ENCODE data around the gene KCNQ1. TPM values are rescaled to one million over a fixed set of nuclear protein-coding genes. Genes with fewer than 3 reads are reported as not detected.

Gene KCNQ1
- total RNA-seq, 1 experiment from 2014 or later = 2.3 TPM

DNA sequence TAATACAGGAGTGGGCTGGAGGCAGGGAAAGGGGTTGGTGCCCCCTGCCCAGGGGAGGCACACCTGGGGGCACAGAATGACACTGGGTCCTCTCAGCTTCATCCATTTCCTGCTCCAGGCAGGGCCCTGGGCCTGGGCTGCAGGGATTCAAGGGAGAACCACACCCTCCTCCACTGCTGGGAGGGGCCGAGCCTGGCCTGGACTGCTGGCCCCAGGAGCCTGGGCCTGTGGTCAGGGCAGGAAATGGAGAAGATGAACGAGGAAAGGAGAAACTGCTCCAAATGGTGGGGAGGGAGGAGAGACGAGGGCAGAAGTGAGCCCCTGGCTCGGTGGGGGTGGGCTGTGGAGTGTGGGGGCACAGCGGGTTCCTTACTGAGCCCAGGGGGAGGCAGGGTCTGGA lies 293.1 kb downstream of the KCNQ1 start:
- no peaks in the 10 kb centered on the region for H3K27me3 ChIP-seq (ENCODE audit: insufficient read depth, low read length)
- H3K4me1 ChIP-seq (ENCODE audit: insufficient read depth, low read length) = no peaks in the 10 kb centered on the region
- Mint-ChIP-seq H3K4me1 (peaks cover 0 to 11% of the 10 kb centered on the region in 2 experiments; a peak in 2 of 4 replicates), H3K4me3 (no peak overlapping the region; a peak in 1 of 5 replicates), H3K36me3 (ENCODE audit: insufficient read depth in 1 of 3, low read depth in 3 of 3) (no peaks in the 10 kb centered on the region; a peak in 2 of 7 replicates), H3K27me3 (ENCODE audit: low read depth) (peaks cover 88% of the 10 kb centered on the region), H3K27ac (no peak overlapping the region; a peak in 1 of 7 replicates), H3K9me3 (peaks cover 2 to 3% of the 10 kb centered on the region in 2 experiments; a peak in 3 of 5 replicates)
- no peak overlapping the region for H2AFZ ChIP-seq (ENCODE audit: low read length)
- no peak overlapping the region for H3K56ac ChIP-seq (ENCODE audit: insufficient read length, low read depth, low read length)
- TF ChIP-seq, protein P1, sequence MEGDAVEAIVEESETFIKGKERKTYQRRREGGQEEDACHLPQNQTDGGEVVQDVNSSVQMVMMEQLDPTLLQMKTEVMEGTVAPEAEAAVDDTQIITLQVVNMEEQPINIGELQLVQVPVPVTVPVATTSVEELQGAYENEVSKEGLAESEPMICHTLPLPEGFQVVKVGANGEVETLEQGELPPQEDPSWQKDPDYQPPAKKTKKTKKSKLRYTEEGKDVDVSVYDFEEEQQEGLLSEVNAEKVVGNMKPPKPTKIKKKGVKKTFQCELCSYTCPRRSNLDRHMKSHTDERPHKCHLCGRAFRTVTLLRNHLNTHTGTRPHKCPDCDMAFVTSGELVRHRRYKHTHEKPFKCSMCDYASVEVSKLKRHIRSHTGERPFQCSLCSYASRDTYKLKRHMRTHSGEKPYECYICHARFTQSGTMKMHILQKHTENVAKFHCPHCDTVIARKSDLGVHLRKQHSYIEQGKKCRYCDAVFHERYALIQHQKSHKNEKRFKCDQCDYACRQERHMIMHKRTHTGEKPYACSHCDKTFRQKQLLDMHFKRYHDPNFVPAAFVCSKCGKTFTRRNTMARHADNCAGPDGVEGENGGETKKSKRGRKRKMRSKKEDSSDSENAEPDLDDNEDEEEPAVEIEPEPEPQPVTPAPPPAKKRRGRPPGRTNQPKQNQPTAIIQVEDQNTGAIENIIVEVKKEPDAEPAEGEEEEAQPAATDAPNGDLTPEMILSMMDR (conservative IDR thresholded peaks at IDR 0.05) = no peak
- no peak overlapping the region for H3K4ac ChIP-seq (ENCODE audit: low read depth, low read length)
- no peaks in the 10 kb centered on the region for H4K20me1 ChIP-seq (ENCODE audit: control insufficient read depth, insufficient read depth, insufficient read length)
- H2BK20ac ChIP-seq (ENCODE audit: low read depth, low read length, poor library complexity, severe bottlenecking) = no peak overlapping the region
- H3T11ph ChIP-seq (ENCODE audit: low read length) = no peak overlapping the region
- no peak overlapping the region for H4K91ac ChIP-seq (ENCODE audit: insufficient read length, low read depth, low read length)
- no peak overlapping the region; the same call in 1 of the 2 replicates for H3K14ac ChIP-seq (ENCODE audit: insufficient read depth, low read length)
- no peak overlapping the region for H3K18ac ChIP-seq (ENCODE audit: insufficient read length, low read depth, low read length)
- H2BK12ac ChIP-seq (ENCODE audit: insufficient read length, low read depth, low read length) = no peak overlapping the region
- DNase-seq = no peak
- H3K79me1 ChIP-seq (ENCODE audit: insufficient read depth, low read depth, low read length, poor library complexity, severe bottlenecking) = no peaks in the 10 kb centered on the region
- no peaks in the 10 kb centered on the region for H3K23me2 ChIP-seq (ENCODE audit: insufficient read length, low read depth, low read length, poor library complexity, severe bottlenecking)
- H4K8ac ChIP-seq (replicated peaks; ENCODE audit: insufficient read length, low read depth, low read length) = no peak overlapping the region
- H2BK5ac ChIP-seq (ENCODE audit: insufficient read length, low read length) = no peak overlapping the region
- no CpG with 5 or more reads among the region's 5 CpGs for WGBS (ENCODE audit: extremely low coverage, insufficient read length, low lambda C conversion rate)
- H3K23ac ChIP-seq (ENCODE audit: insufficient read length, low read depth, low read length) = no peak overlapping the region
- no peak overlapping the region for H2AK5ac ChIP-seq (ENCODE audit: insufficient read length, low read length)
- no peak overlapping the region for H3K4me2 ChIP-seq (ENCODE audit: insufficient read depth, insufficient read length, low read length)
- H3K79me2 ChIP-seq (ENCODE audit: insufficient read depth, low read length) = no peaks in the 10 kb centered on the region
- no peak overlapping the region for H2BK15ac ChIP-seq (ENCODE audit: low read depth, low read length)
- H3K27ac ChIP-seq (ENCODE audit: insufficient read length, low read depth, low read length) = no peak overlapping the region
- no peak overlapping the region for H3K9ac ChIP-seq (ENCODE audit: extremely low read depth, insufficient read length, low read length)
- no peaks in the 10 kb centered on the region for H3K9me3 ChIP-seq (ENCODE audit: control insufficient read depth, low read depth, low read length)
- no peak overlapping the region for H2BK120ac ChIP-seq (ENCODE audit: low read depth, low read length, poor library complexity, severe bottlenecking)
- H4K5ac ChIP-seq (ENCODE audit: insufficient read length, low read depth, low read length) = no peak overlapping the region

All from H9 (cell line).